Lower lobe of right lung (tissue), 2 donors: Measurements from ENCODE around the gene ACADSB. TPM values are rescaled to one million over a fixed set of nuclear protein-coding genes. Genes with fewer than 3 reads are reported as not detected.
A peak's percentile ranks its signal among the peaks of the same experiment; 100 is the strongest.

Source experiments
- ATAC-seq, 2 donors: fragments of 200-7000 bp; cut with Tn5 transposase; one replicate each; pipeline ENCODE4 v1.9.1; 2020 to 2022; ENCODE audit warnings: mild to moderate bottlenecking in 2 of 2, moderate library complexity in 2 of 2
- DNase-seq: peaks from one replicate; pipeline ENCODE4 v3.0.0-alpha.2; 2020
- H3K27ac ChIP-seq: fragments of 200-600 bp; one replicate; pipeline ENCODE4 v1.8.0; 2022
- H3K27me3 ChIP-seq: fragments of 200-600 bp; one replicate; pipeline ENCODE4 v1.8.0; 2022; ENCODE audit warnings: low read depth
- H3K36me3 ChIP-seq: fragments of 200-600 bp; one replicate; pipeline ENCODE4 v1.8.0; 2022; ENCODE audit warnings: mild to moderate bottlenecking
- H3K4me1 ChIP-seq: fragments of 200-600 bp; one replicate; pipeline ENCODE4 v1.8.0; 2022
- H3K4me3 ChIP-seq: fragments of 200-600 bp; one replicate; pipeline ENCODE4 v1.8.0; 2022; ENCODE audit warnings: mild to moderate bottlenecking
- H3K9me3 ChIP-seq: fragments of 200-600 bp; one replicate; pipeline ENCODE4 v1.8.0; 2022
- intact Hi-C: fragments of 100-400 bp; cut with DNase I; formaldehyde crosslinking; loops from one replicate; pipeline ENCODE4 v1.11.0; 2022
- total RNA-seq: library from RNA; stranded (reverse); fragmentation: NEBNext Ultra II Directional; extraction: Animal tissue kit (Norgen Biotek cat#: 25700); gene quantifications from one replicate; pipeline ENCODE4 v1.2.1, GENCODE V29; 2021
- TF ChIP-seq, protein P1 (sequence below): fragments of 200-600 bp; IDR thresholded peaks from one replicate; pipeline ENCODE4 v1.8.0; 2022; ENCODE audit warnings: antibody characterized with exemption, mild to moderate bottlenecking
- donor health status: DM: no; HTN: yes; CAD: no; lungs with severe emphysema.

ACADSB gene
- total RNA-seq, 1 donor from 2014 or later, result 24.0 TPM

- Histone ChIP-seq H3K9me3 (no peaks in the 10 kb centered on the region), H3K27me3 (no peaks in the 10 kb centered on the region), H3K36me3 (no peaks in the 10 kb centered on the region), H3K27ac (no peak overlapping the region), H3K4me1 (peaks cover 9% of the 10 kb centered on the region), H3K4me3 (no peak overlapping the region)
- ATAC-seq, result no peak
- TF ChIP-seq, protein P1, sequence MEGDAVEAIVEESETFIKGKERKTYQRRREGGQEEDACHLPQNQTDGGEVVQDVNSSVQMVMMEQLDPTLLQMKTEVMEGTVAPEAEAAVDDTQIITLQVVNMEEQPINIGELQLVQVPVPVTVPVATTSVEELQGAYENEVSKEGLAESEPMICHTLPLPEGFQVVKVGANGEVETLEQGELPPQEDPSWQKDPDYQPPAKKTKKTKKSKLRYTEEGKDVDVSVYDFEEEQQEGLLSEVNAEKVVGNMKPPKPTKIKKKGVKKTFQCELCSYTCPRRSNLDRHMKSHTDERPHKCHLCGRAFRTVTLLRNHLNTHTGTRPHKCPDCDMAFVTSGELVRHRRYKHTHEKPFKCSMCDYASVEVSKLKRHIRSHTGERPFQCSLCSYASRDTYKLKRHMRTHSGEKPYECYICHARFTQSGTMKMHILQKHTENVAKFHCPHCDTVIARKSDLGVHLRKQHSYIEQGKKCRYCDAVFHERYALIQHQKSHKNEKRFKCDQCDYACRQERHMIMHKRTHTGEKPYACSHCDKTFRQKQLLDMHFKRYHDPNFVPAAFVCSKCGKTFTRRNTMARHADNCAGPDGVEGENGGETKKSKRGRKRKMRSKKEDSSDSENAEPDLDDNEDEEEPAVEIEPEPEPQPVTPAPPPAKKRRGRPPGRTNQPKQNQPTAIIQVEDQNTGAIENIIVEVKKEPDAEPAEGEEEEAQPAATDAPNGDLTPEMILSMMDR, result no peak
- intact Hi-C loops, result no loop called here
- DNase-seq, result no peak
Measured at GRCh38 chr10:123018531-123018930, 9.7 kb downstream of the ACADSB start.

- intact Hi-C loops, result no loop called here
Measured at GRCh38 chr10:123019264-123019663, 10.5 kb downstream of the ACADSB start.

DNA sequence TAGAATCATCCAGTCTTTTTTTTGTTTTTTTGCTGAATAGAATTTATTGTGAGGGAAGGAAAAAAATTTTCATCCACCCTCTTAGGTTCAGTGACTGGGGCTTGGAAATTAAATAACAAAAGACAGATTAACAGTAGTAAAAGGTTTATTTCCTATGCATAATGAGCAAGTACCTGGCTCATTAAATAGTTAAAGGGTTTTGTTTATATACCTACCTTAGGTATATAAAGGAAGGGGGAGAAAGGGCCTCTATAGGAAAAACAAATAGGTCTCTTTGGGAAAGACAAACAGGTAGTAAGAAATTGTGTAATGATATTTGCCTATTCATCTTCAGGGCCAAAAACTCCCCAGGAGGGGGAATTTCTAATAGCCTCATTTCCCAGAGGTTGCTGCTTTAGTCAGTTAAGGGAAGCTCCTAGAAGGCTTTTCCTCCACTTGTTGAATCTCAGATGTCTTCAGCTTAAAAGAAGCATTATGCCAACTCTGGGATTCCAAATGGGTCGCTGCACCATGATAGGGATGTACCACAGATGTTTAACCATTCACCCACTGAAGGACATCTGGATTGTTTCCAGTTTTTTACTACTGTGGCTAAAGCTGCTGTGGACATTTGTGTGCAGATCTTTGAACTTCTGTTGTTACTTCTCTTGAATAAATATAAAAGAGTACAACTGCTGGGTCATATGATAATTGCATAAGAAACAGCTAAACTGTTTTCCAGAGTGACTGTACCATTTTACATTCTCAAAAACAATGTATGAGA, 11.3 kb downstream of the ACADSB start:
- Histone ChIP-seq H3K27ac (no peak overlapping the region), H3K4me3 (no peak overlapping the region)

More at GRCh38 chr10:123019264-123019663, 10.5 kb downstream of the ACADSB start:
- Histone ChIP-seq H3K4me1 (peaks cover 9% of the 10 kb centered on the region), H3K27me3 (no peaks in the 10 kb centered on the region), H3K9me3 (no peaks in the 10 kb centered on the region), H3K4me3 (no peak overlapping the region), H3K36me3 (no peaks in the 10 kb centered on the region), H3K27ac (no peak overlapping the region)
- no peak for DNase-seq
- no peak for ATAC-seq
- TF ChIP-seq, protein P1, result no peak

GRCh38 chr10:123021517-123021916, 12.7 kb downstream of the ACADSB start:
- no peak for DNase-seq
- TF ChIP-seq, protein P1, result no peak
- Histone ChIP-seq H3K9me3 (no peaks in the 10 kb centered on the region), H3K4me3 (no peak overlapping the region), H3K27ac (no peak overlapping the region), H3K36me3 (no peaks in the 10 kb centered on the region), H3K27me3 (no peaks in the 10 kb centered on the region), H3K4me1 (peaks cover 9% of the 10 kb centered on the region)
- ATAC-seq, result no peak
- intact Hi-C loops, result no loop called here

More for the DNA sequence above, 11.3 kb downstream of the ACADSB start:
- peak in 1 of 2 donors; percentile 55 for ATAC-seq
- DNase-seq, result no peak
- TF ChIP-seq, protein P1, result no peak
- Histone ChIP-seq H3K4me1 (peaks cover 9% of the 10 kb centered on the region), H3K36me3 (no peaks in the 10 kb centered on the region), H3K9me3 (no peaks in the 10 kb centered on the region), H3K27me3 (no peaks in the 10 kb centered on the region)
- intact Hi-C loops, result no loop called here

GRCh38 chr10:123024540-123024939, 15.7 kb downstream of the ACADSB start:
- H3K4me1 ChIP-seq, result peaks cover 9% of the 10 kb centered on the region

More at GRCh38 chr10:123024540-123024939, 15.7 kb downstream of the ACADSB start:
- H3K9me3 ChIP-seq, result no peaks in the 10 kb centered on the region
- no peak for DNase-seq
- no peaks in the 10 kb centered on the region for H3K27me3 ChIP-seq
- TF ChIP-seq, protein P1, result no peak
- H3K36me3 ChIP-seq, result no peaks in the 10 kb centered on the region
- no peak overlapping the region for H3K27ac ChIP-seq
- intact Hi-C loops, result no loop called here
- no peak overlapping the region for H3K4me3 ChIP-seq
- no peak for ATAC-seq
